ENCODE results near the gene FBXO31. TPM values are rescaled to one million over a fixed set of nuclear protein-coding genes. Genes with fewer than 3 reads are reported as not detected.

Gene FBXO31
- total RNA-seq, 1 donor from 2014 or later: 37.1 TPM

DNA sequence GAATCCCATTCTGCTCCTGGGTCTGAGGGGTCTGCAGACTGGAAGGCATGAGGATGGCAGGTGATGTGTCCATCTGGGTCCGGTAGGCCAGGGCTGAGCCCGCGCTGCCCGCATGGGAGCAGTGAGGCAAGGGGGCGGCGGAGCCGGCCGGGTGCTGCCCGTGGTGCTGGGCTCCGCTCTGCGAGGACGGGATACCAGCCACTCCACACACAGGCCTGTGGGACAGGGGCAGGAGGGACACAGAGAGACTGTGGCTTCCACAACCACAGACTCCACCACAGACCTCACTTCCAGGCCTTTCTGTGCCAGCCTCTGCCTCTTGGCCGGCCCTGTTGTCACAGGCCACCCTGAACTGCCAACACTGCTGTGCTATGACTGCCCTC is 33.9 kb upstream of the FBXO31 start:
- peaks cover 5% of the 10 kb centered on the region for H3K36me3 Mint-ChIP-seq (ENCODE audit: low read depth)
- no peak for DNase-seq
- H3K27me3 Mint-ChIP-seq: no peaks in the 10 kb centered on the region
- intact Hi-C loops (cut with micrococcal nuclease): no loop called here
- no peaks in the 10 kb centered on the region for H3K9me3 Mint-ChIP-seq
- H3K4me1 Mint-ChIP-seq: no peaks in the 10 kb centered on the region
- H3K27ac Mint-ChIP-seq: no peak overlapping the region
- H3K4me3 Mint-ChIP-seq: no peak overlapping the region

- intact Hi-C loops (cut with micrococcal nuclease): loop anchor here (1.0 kb wide), 1 partner anchor 218 kb away; no protein-coding TSS in a partner anchor
- no peak overlapping the region for H3K4me3 Mint-ChIP-seq
- H3K9me3 Mint-ChIP-seq: no peaks in the 10 kb centered on the region
- peak; percentile 68 for DNase-seq
- peaks cover 5% of the 10 kb centered on the region for H3K36me3 Mint-ChIP-seq (ENCODE audit: low read depth)
- H3K27me3 Mint-ChIP-seq: no peaks in the 10 kb centered on the region
- no peak overlapping the region for H3K27ac Mint-ChIP-seq
- H3K4me1 Mint-ChIP-seq: no peaks in the 10 kb centered on the region
Observed at GRCh38 chr16:87416826-87417527, 33.4 kb upstream of the FBXO31 start.

DNA sequence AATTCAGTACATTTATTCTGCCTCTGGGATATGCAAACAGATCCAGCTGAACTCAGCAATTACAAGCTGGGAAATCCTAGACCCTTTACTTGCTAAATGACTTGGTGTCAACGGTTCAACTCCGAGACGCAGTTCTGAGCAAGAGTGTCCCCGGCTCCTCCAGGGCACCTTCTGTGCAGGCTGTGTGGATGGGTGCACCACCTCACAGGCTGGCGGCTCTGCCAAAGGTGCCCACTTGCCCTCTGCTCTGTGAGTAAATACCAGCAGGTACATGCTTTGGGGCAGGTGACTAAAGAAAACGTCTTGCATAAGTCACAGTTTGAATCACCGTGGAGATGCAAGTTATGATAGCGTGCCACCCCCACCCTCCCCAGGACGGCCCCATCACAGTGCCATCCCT is 31.9 kb upstream of the FBXO31 start:
- Mint-ChIP-seq H3K9me3 (no peaks in the 10 kb centered on the region), H3K4me3 (no peak overlapping the region), H3K27me3 (no peaks in the 10 kb centered on the region), H3K36me3 (ENCODE audit: low read depth) (peaks cover 7% of the 10 kb centered on the region), H3K27ac (no peak overlapping the region), H3K4me1 (no peaks in the 10 kb centered on the region)
- intact Hi-C loops (cut with micrococcal nuclease): no loop called here
- DNase-seq: no peak

DNA sequence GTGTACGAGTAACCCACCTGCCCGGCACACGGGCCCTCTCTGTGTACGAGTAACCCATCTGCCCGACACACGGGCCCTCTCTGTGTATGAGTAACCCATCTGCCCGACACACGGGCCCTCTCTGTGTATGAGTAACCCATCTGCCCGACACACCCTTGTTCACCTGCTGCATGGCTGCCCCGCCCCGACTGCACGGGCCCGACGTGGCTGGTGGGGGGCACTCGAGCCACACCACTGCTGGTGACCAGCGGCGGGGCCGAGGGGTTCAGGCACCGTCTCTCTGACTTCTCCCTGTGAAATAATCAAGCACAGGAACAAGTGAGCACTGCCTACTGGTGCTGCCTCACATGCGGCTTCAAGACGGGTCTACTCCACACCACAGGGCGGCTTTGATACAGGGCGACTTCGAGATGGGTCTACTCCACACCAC is 30.7 kb upstream of the FBXO31 start:
- no peak overlapping the region for H3K27ac Mint-ChIP-seq
- no peak for DNase-seq
- intact Hi-C loops (cut with micrococcal nuclease): no loop called here
- peaks cover 7% of the 10 kb centered on the region for H3K36me3 Mint-ChIP-seq (ENCODE audit: low read depth)
- H3K9me3 Mint-ChIP-seq: no peaks in the 10 kb centered on the region
- H3K4me3 Mint-ChIP-seq: no peak overlapping the region
- H3K27me3 Mint-ChIP-seq: no peaks in the 10 kb centered on the region
- no peaks in the 10 kb centered on the region for H3K4me1 Mint-ChIP-seq

- intact Hi-C loops (cut with micrococcal nuclease): no loop called here
Observed at GRCh38 chr16:87412996-87413421, 29.4 kb upstream of the FBXO31 start.

DNA sequence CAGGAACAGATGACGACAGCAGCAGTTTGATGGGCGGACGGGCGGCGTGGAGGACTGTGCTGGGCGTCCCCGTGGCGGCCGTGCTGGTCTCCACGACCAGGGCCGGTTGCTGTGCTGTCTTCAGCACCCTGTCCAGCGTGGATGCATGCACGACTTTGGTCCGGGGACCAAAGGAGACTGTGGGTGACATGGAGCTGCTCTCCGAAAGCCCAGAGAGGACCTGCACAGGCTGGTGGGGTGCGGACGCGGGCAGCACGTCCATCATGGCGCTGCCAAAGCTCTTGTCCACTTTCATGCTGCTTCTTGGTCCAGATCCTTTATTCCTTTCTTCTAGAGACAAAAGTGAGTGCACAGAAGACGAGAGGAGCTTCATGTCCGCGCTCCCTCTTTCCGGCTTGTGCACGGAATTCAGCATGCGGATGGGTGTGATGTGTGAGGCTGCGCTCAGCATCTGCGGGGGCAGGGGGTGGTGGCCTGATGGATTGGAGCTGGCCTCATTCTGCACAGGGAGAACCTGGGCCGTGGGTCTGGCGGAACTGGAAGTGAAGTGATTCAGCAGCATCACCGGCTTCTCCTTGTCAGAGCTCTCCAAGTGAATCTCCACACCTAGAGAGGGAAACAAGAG is 28.9 kb upstream of the FBXO31 start:
- peaks cover 8% of the 10 kb centered on the region for H3K36me3 Mint-ChIP-seq (ENCODE audit: low read depth)
- no peak for DNase-seq
- no peak overlapping the region for H3K4me3 Mint-ChIP-seq
- no peaks in the 10 kb centered on the region for H3K9me3 Mint-ChIP-seq
- no peaks in the 10 kb centered on the region for H3K4me1 Mint-ChIP-seq
- H3K27ac Mint-ChIP-seq: no peak overlapping the region
- intact Hi-C loops (cut with micrococcal nuclease): no loop called here
- no peaks in the 10 kb centered on the region for H3K27me3 Mint-ChIP-seq

More at GRCh38 chr16:87412996-87413421, 29.4 kb upstream of the FBXO31 start:
- no peak overlapping the region for H3K4me3 Mint-ChIP-seq
- H3K4me1 Mint-ChIP-seq: no peaks in the 10 kb centered on the region
- H3K27ac Mint-ChIP-seq: no peak overlapping the region
- no peaks in the 10 kb centered on the region for H3K9me3 Mint-ChIP-seq
- DNase-seq: no peak
- H3K36me3 Mint-ChIP-seq (ENCODE audit: low read depth): peaks cover 7% of the 10 kb centered on the region
- H3K27me3 Mint-ChIP-seq: no peaks in the 10 kb centered on the region

- peaks cover 11% of the 10 kb centered on the region for H3K36me3 Mint-ChIP-seq (ENCODE audit: low read depth)
- intact Hi-C loops (cut with micrococcal nuclease): no loop called here
- no peak overlapping the region for H3K27ac Mint-ChIP-seq
- H3K4me3 Mint-ChIP-seq: no peak overlapping the region
- no peak for DNase-seq
- H3K9me3 Mint-ChIP-seq: no peaks in the 10 kb centered on the region
- no peaks in the 10 kb centered on the region for H3K27me3 Mint-ChIP-seq
- H3K4me1 Mint-ChIP-seq: no peaks in the 10 kb centered on the region
Observed at GRCh38 chr16:87411375-87412271, 28.0 kb upstream of the FBXO31 start.

DNA sequence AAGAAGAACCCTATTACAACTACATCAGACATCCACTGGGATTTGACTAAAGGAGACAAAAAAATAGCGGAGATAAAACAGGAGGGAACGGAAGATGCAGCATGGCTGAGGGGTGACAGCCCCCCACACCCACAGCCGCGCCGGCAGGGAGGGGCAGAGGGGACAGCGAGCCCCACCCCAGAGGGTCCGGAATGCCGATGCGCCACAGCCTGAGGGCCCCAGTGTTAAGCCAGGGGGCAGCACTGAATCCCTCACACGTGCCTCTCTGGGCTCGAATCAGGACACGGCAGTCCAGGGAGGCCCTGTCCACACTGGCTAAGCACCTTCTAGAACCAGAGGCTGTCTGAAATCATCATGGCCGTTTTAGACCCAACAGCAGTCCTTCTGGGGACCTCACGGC is 27.4 kb upstream of the FBXO31 start:
- H3K27me3 Mint-ChIP-seq: no peaks in the 10 kb centered on the region
- no peaks in the 10 kb centered on the region for H3K9me3 Mint-ChIP-seq
- H3K4me3 Mint-ChIP-seq: no peak overlapping the region
- DNase-seq: no peak
- intact Hi-C loops (cut with micrococcal nuclease): no loop called here
- H3K27ac Mint-ChIP-seq: no peak overlapping the region
- H3K36me3 Mint-ChIP-seq (ENCODE audit: low read depth): peaks cover 11% of the 10 kb centered on the region
- no peaks in the 10 kb centered on the region for H3K4me1 Mint-ChIP-seq

GRCh38 chr16:87410530-87410929 is 27.0 kb upstream of the FBXO31 start:
- H3K36me3 Mint-ChIP-seq (ENCODE audit: low read depth): peaks cover 12% of the 10 kb centered on the region
- H3K27me3 Mint-ChIP-seq: no peaks in the 10 kb centered on the region
- no peak overlapping the region for H3K27ac Mint-ChIP-seq
- no peaks in the 10 kb centered on the region for H3K4me1 Mint-ChIP-seq
- H3K9me3 Mint-ChIP-seq: no peaks in the 10 kb centered on the region
- intact Hi-C loops (cut with micrococcal nuclease): no loop called here
- DNase-seq: no peak
- no peak overlapping the region for H3K4me3 Mint-ChIP-seq

- intact Hi-C loops (cut with micrococcal nuclease): no loop called here
- DNase-seq: no peak
- Mint-ChIP-seq H3K4me1 (no peaks in the 10 kb centered on the region), H3K36me3 (ENCODE audit: low read depth) (peaks cover 16% of the 10 kb centered on the region), H3K4me3 (no peak overlapping the region), H3K27me3 (no peaks in the 10 kb centered on the region), H3K27ac (no peak overlapping the region), H3K9me3 (no peaks in the 10 kb centered on the region)
Observed at GRCh38 chr16:87409781-87410180, 26.2 kb upstream of the FBXO31 start.

- no peak for DNase-seq
- intact Hi-C loops (cut with micrococcal nuclease): no loop called here
- Mint-ChIP-seq H3K36me3 (ENCODE audit: low read depth) (peaks cover 16% of the 10 kb centered on the region), H3K4me1 (no peaks in the 10 kb centered on the region), H3K4me3 (no peak overlapping the region), H3K27me3 (no peaks in the 10 kb centered on the region), H3K27ac (no peak overlapping the region), H3K9me3 (no peaks in the 10 kb centered on the region)
Observed at GRCh38 chr16:87409153-87409552, 25.6 kb upstream of the FBXO31 start.

DNA sequence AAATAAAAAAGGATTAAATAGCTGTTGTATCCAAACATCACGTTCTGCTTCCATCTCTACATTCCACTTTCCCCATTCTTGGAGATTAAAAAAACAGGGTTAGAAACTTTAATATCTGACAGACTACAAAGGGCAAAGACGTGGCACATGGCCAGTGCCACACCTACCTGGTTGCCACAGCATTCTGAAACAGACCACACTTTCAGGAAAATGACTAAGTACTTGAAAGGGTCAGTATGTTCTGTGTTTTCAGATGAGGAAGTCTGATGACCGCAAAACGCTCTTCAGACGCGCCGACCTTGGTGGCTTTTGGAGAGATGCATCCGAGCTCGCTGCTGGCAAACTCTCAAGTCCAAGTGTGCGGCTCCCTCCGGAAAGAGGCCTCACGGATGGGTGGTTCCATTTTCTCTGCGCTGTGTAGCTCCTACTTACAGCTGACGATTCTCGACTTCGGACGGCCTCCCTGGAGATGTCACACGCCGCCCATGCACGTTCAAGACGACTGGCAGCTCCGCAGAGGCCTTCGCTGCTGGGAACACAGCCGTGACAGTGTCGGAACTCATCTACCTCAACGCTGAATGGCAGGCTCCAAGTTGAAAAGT is 24.0 kb upstream of the FBXO31 start:
- no peak for DNase-seq
- Mint-ChIP-seq H3K27me3 (no peaks in the 10 kb centered on the region), H3K36me3 (ENCODE audit: low read depth) (peaks cover 22% of the 10 kb centered on the region), H3K4me3 (no peak overlapping the region), H3K27ac (no peak overlapping the region), H3K9me3 (no peaks in the 10 kb centered on the region), H3K4me1 (no peaks in the 10 kb centered on the region)
- intact Hi-C loops (cut with micrococcal nuclease): no loop called here

DNA sequence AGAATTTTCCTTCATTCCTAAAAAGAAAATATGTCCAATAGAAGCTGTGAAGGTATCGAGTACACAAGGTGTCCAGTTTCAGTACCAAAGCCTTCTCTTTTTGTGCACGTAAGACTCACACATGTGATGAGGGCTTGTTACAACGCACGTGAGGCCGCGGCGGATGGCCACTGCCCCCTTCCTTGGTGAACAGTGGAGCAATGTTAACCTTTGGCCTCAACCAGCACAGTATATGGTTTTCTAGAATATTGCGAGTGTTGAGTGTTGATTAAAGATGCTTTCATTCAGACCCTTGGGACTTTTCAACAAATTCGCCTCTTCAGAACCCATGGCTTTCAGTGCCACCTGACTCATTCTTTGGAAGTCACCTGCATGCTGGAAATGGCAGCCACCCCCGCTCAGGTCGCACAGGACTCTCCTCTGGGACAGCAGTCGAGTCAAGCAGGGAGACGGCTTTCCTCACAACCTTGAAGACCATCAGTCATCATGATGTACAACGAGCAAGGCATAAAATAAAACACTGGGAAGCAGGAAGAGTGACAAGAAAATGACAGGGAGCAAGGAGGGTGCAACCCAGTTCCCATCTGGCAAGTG is 23.0 kb upstream of the FBXO31 start:
- Mint-ChIP-seq H3K27ac (no peak overlapping the region), H3K4me1 (no peaks in the 10 kb centered on the region), H3K4me3 (no peak overlapping the region), H3K9me3 (no peaks in the 10 kb centered on the region), H3K27me3 (no peaks in the 10 kb centered on the region), H3K36me3 (ENCODE audit: low read depth) (peaks cover 24% of the 10 kb centered on the region)
- DNase-seq: no peak
- intact Hi-C loops (cut with micrococcal nuclease): no loop called here

Data from activated CD4-positive, alpha-beta T cell treated with anti-CD3 and anti-CD28 coated beads, Interleukin-2, amount 10 ng/mL, durations not matched to agents 24 days and 14 days (primary cell).